Neural cell (in vitro differentiated cells): Measurements from ENCODE around the gene ZNF420. TPM values are rescaled to one million over a fixed set of nuclear protein-coding genes. Genes with fewer than 3 reads are reported as not detected.

Experiments
- H2AFZ ChIP-seq: fragments of 200-600, 300-800 bp; sonication (generic), shearing (Covaris generic); 2 replicates; pipeline ENCODE4 v1.6.0; 2014; ENCODE audit warnings: low read depth, mild to moderate bottlenecking, antibody characterized with exemption, low read length, moderate library complexity
- H3F3A ChIP-seq: fragments of 200-600 bp; shearing (Covaris generic); 2 replicates; pipeline ENCODE4 v1.6.1; 2016; ENCODE audit warnings: mild to moderate bottlenecking, moderate library complexity, mixed read lengths, antibody characterized with exemption, low read length; ENCODE audit not compliant: insufficient read depth, poor library complexity, severe bottlenecking
- H3K27ac ChIP-seq: fragments of 200-600, 300-800 bp; sonication (generic), shearing (Covaris generic); 2 replicates; pipeline ENCODE4 v1.5.1; 2014; ENCODE audit warnings: mild to moderate bottlenecking, low read length, moderate library complexity
- H3K27me3 ChIP-seq: fragments of 300-800, 200-600 bp; sonication (generic), shearing (Covaris generic); 2 replicates; pipeline ENCODE4 v1.6.0; 2014; ENCODE audit warnings: mild to moderate bottlenecking, low read depth, low read length, moderate library complexity; ENCODE audit not compliant: insufficient read depth
- H3K36me3 ChIP-seq: fragments of 300-800, 200-600 bp; sonication (generic), shearing (Covaris generic); 2 replicates; pipeline ENCODE4 v1.5.1; 2014; ENCODE audit warnings: mild to moderate bottlenecking, antibody characterized with exemption, low read length, moderate library complexity; ENCODE audit not compliant: insufficient read depth
- H3K4me2 ChIP-seq: fragments of 300-800, 200-600 bp; sonication (generic), shearing (Covaris generic); 2 replicates; pipeline ENCODE4 v1.6.0; 2014; ENCODE audit warnings: mild to moderate bottlenecking, low read length
- H3K4me3 ChIP-seq: fragments of 300-800, 200-600 bp; sonication (generic), shearing (Covaris generic); 2 replicates; pipeline ENCODE4 v1.5.1; 2014; ENCODE audit warnings: mild to moderate bottlenecking, low read length, moderate library complexity
- H3K79me2 ChIP-seq: fragments of 200-600 bp; shearing (Covaris generic); replicated peaks from 2 replicates; pipeline ENCODE4 v1.6.0; 2014; ENCODE audit warnings: mild to moderate bottlenecking, low read length, moderate library complexity; ENCODE audit not compliant: insufficient read depth
- H3K9ac ChIP-seq: fragments of 300-800, 200-600 bp; sonication (generic), shearing (Covaris generic); 2 replicates; pipeline ENCODE4 v1.6.1; 2016; ENCODE audit warnings: mild to moderate bottlenecking, low read length, mixed read lengths
- H3K9me2 ChIP-seq: fragments of 200-600 bp; shearing (Covaris generic); 2 replicates; pipeline ENCODE4 v1.6.1; 2016; ENCODE audit warnings: mild to moderate bottlenecking, low read length, mixed read lengths; ENCODE audit not compliant: insufficient read depth
- H3K9me3 ChIP-seq: fragments of 200-600, 300-800 bp; sonication (generic), shearing (Covaris generic); 2 replicates; pipeline ENCODE4 v1.6.1; 2016; ENCODE audit warnings: mild to moderate bottlenecking, mixed run types, low read length, moderate library complexity, mixed read lengths
- H4K20me1 ChIP-seq: fragments of 200-600 bp; shearing (Covaris generic); 2 replicates; pipeline ENCODE4 v1.6.1; 2016; ENCODE audit warnings: mild to moderate bottlenecking, mixed run types; ENCODE audit not compliant: insufficient read depth
- CTCF ChIP-seq: fragments of 450-650 bp; IDR thresholded peaks from 2 replicates; pipeline ENCODE4 v1.5.1; 2014; ENCODE audit warnings: antibody characterized with exemption, mild to moderate bottlenecking, moderate library complexity; ENCODE audit not compliant: poor library complexity, severe bottlenecking
- EP300 ChIP-seq: fragments of 450-650 bp; conservative IDR thresholded peaks from 2 replicates; pipeline ENCODE4 v1.6.1; 2014; ENCODE audit warnings: antibody characterized with exemption, mild to moderate bottlenecking, moderate library complexity; ENCODE audit not compliant: poor library complexity, severe bottlenecking
- EZH2 ChIP-seq: fragments of 200-600, 300-800 bp; shearing (Covaris generic), sonication (generic); IDR thresholded peaks from 2 replicates; pipeline ENCODE4 v1.6.1; 2014; ENCODE audit warnings: antibody characterized with exemption, low read length, borderline replicate concordance, mild to moderate bottlenecking; ENCODE audit not compliant: insufficient read depth, poor library complexity, severe bottlenecking
- MXI1 ChIP-seq: fragments of 450-650 bp; conservative IDR thresholded peaks from 2 replicates; pipeline ENCODE4 v1.6.1; 2014; ENCODE audit warnings: antibody characterized with exemption, mild to moderate bottlenecking; ENCODE audit not compliant: poor library complexity, severe bottlenecking
- POLR2AphosphoS5 ChIP-seq: IDR thresholded peaks from 2 replicates; pipeline ENCODE4 v1.6.1; 2012
- RAD21 ChIP-seq: fragments of 450-650 bp; conservative IDR thresholded peaks from 2 replicates; pipeline ENCODE4 v1.6.1; 2014; ENCODE audit warnings: antibody characterized with exemption, mild to moderate bottlenecking, moderate library complexity
- REST ChIP-seq: IDR thresholded peaks from 2 replicates; pipeline ENCODE4 v1.6.1; 2012; ENCODE audit warnings: borderline replicate concordance
- SMC3 ChIP-seq: fragments of 450-650 bp; conservative IDR thresholded peaks from 2 replicates; pipeline ENCODE4 v1.6.1; 2014; ENCODE audit warnings: antibody characterized with exemption, mild to moderate bottlenecking, moderate library complexity; ENCODE audit not compliant: poor library complexity
- TAF1 ChIP-seq: IDR thresholded peaks from 2 replicates; pipeline ENCODE4 v1.6.1; 2012; ENCODE audit warnings: low read depth
- polyA plus RNA-seq: library from polyadenylated mRNA; depleted of rRNA; stranded (reverse); fragments of >200 nt; gene quantifications from 2 replicates; pipeline ENCODE4 v1.2.3, GENCODE V29; 2014

ZNF420 gene
- polyA plus RNA-seq, 1 donor from 2014 or later: 27.9 TPM

GRCh38 chr19:37055330-37055729 lies 22.9 kb upstream of the ZNF420 start:
- no peaks in the 10 kb centered on the region for H3K9me2 ChIP-seq
- no peak overlapping the region for H2AFZ ChIP-seq
- no peaks in the 10 kb centered on the region for H3K36me3 ChIP-seq
- no peaks in the 10 kb centered on the region for H3K27me3 ChIP-seq
- H4K20me1 ChIP-seq: no peaks in the 10 kb centered on the region
- H3F3A ChIP-seq: no peaks in the 10 kb centered on the region
- no peak overlapping the region for H3K9ac ChIP-seq
- H3K79me2 ChIP-seq: no peaks in the 10 kb centered on the region
- H3K9me3 ChIP-seq: peaks cover 11% of the 10 kb centered on the region
- no peak overlapping the region for H3K4me2 ChIP-seq
- TF ChIP-seq TAF1 (no peak), SMC3 (no peak), POLR2AphosphoS5 (no peak), RAD21 (no peak), CTCF (no peak), MXI1 (no peak), EZH2 (no peak), EP300 (no peak), REST (no peak)
- H3K4me3 ChIP-seq: no peak overlapping the region
- no peak overlapping the region for H3K27ac ChIP-seq

GRCh38 chr19:37056776-37057175 lies 21.5 kb upstream of the ZNF420 start:
- Histone ChIP-seq H3K27ac (no peak overlapping the region), H3K36me3 (no peaks in the 10 kb centered on the region), H3K9ac (no peak overlapping the region), H3K79me2 (no peaks in the 10 kb centered on the region), H3K27me3 (no peaks in the 10 kb centered on the region), H3F3A (no peaks in the 10 kb centered on the region), H3K9me3 (peaks cover 11% of the 10 kb centered on the region), H4K20me1 (no peaks in the 10 kb centered on the region), H3K9me2 (no peaks in the 10 kb centered on the region), H3K4me2 (no peak overlapping the region), H2AFZ (no peak overlapping the region), H3K4me3 (no peak overlapping the region)
- no peak for TF ChIP-seq MXI1
- no peak for TF ChIP-seq EZH2
- TF ChIP-seq RAD21: no peak
- no peak for TF ChIP-seq REST
- no peak for TF ChIP-seq CTCF
- TF ChIP-seq EP300: no peak
